Measurements from ENCODE around the gene LCORL. TPM values are rescaled to one million over a fixed set of nuclear protein-coding genes. Genes with fewer than 3 reads are reported as not detected.

The LCORL gene
- total RNA-seq, 3 donors from 2014 or later: 23.9 to 34.1 (median 29.6) TPM

DNA sequence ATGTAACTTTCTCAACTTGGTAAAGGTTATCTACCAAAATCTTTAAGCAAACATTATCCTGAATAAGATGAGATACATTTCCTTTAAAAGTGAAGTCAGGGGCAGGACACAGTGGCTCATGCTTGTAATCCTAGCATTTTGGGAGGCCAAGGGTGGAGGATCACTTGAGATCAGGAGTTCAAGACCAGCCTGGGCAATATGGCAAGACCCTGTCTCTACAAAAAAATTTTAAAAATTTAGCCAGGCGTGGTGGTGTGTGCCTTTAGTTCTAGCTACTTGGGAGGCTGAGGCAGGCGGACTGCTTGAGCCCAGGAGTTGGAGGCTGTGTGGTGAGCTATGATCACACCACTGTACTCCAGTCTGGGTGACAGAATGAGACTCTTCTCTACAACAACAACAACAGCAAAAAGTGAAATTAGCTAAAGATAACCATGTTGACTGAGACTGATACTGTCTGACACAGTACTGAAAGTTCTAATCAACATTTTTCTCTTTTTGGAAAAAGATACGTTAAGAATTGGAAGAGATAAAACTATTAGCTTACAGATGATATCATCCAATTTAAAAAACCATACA is 215.9 kb downstream of the LCORL start:
- Histone ChIP-seq H3K9me3 (no peaks in the 10 kb centered on the region), H3K27me3 (no peaks in the 10 kb centered on the region), H3K4me3 (no peak overlapping the region), H3K4me1 (peaks cover 0 to 10% of the 10 kb centered on the region in 2 donors), H3K36me3 (no peaks in the 10 kb centered on the region), H3K27ac (no peak overlapping the region)
- no peak for DNase-seq (ENCODE audit: low spot score in 2 of 2)
- intact Hi-C loops (cut with DNase I; ENCODE audit: low total_unique reads): no loop called here
- TF ChIP-seq POLR2A (IDR thresholded peaks at IDR 0.05): no peak
- TF ChIP-seq, protein P1, sequence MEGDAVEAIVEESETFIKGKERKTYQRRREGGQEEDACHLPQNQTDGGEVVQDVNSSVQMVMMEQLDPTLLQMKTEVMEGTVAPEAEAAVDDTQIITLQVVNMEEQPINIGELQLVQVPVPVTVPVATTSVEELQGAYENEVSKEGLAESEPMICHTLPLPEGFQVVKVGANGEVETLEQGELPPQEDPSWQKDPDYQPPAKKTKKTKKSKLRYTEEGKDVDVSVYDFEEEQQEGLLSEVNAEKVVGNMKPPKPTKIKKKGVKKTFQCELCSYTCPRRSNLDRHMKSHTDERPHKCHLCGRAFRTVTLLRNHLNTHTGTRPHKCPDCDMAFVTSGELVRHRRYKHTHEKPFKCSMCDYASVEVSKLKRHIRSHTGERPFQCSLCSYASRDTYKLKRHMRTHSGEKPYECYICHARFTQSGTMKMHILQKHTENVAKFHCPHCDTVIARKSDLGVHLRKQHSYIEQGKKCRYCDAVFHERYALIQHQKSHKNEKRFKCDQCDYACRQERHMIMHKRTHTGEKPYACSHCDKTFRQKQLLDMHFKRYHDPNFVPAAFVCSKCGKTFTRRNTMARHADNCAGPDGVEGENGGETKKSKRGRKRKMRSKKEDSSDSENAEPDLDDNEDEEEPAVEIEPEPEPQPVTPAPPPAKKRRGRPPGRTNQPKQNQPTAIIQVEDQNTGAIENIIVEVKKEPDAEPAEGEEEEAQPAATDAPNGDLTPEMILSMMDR (IDR thresholded peaks at IDR 0.05): no peak
- TF ChIP-seq POLR2AphosphoS5 (IDR thresholded peaks at IDR 0.05): no peak

DNA sequence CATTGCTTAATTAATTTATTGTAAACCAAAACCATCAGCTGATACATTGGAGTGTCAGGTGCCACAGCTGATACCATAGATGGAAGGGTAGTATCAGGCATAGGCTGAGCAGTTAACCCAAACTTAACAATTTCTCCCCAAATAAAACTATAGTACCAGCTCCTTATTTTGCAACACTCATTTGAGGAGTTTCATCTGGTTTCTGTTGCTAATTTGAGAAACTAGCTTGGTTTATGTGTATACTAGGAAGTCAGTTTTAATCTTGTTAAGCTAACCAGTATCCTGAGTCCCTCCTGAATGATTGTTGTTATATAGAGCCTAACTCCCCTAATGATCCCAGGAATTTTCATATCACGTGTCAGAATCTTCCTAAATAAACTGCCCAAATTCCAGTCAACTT is 223.7 kb downstream of the LCORL start:
- Histone ChIP-seq H3K4me1 (no peaks in the 10 kb centered on the region), H3K9me3 (no peaks in the 10 kb centered on the region), H3K27ac (no peak overlapping the region), H3K36me3 (no peaks in the 10 kb centered on the region), H3K27me3 (no peaks in the 10 kb centered on the region), H3K4me3 (no peak overlapping the region)
- no peak for TF ChIP-seq POLR2A (IDR thresholded peaks at IDR 0.05)
- TF ChIP-seq POLR2AphosphoS5 (IDR thresholded peaks at IDR 0.05): no peak
- TF ChIP-seq, protein P1 (IDR thresholded peaks at IDR 0.05): no peak
- DNase-seq (ENCODE audit: low spot score in 2 of 2): no peak
- intact Hi-C loops (cut with DNase I; ENCODE audit: low total_unique reads): no loop called here

DNA sequence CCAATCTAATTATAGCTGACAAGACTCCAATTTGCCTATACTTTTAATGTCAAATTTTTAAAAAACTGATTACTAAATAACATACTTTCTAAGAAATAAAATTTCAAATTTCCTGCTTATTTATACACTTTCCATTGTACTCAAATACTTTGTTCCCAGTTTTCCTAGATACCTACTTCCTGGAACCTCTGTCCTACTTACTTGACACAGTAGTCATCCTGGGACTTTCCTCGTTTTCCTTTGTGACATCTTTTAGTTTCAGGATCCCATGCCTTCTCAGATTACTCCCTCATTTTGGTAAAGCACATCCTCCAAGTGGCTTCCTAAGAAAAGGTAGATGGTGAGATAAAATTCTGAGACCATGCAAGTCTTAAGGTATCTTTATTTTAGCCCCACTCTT is 226.8 kb downstream of the LCORL start:
- no peaks in the 10 kb centered on the region for H3K27me3 ChIP-seq
- H3K4me1 ChIP-seq: no peaks in the 10 kb centered on the region
- intact Hi-C loops (cut with DNase I; ENCODE audit: low total_unique reads): no loop called here
- TF ChIP-seq POLR2AphosphoS5 (IDR thresholded peaks at IDR 0.05): no peak
- no peak for TF ChIP-seq POLR2A (IDR thresholded peaks at IDR 0.05)
- TF ChIP-seq, protein P1 (IDR thresholded peaks at IDR 0.05): no peak
- no peak for DNase-seq (ENCODE audit: low spot score in 2 of 2)
- no peaks in the 10 kb centered on the region for H3K9me3 ChIP-seq
- no peak overlapping the region for H3K27ac ChIP-seq
- H3K4me3 ChIP-seq: no peak overlapping the region
- H3K36me3 ChIP-seq: no peaks in the 10 kb centered on the region

Other genes starting within 250 kb of the LCORL start
- gene FAM184B, start 240.1 kb downstream of the LCORL start, total RNA-seq: under 1 TPM in 2 of 3 donors, not detected in 1; 0.33 to 0.59 TPM
- gene DCAF16, start 211.0 kb downstream of the LCORL start, total RNA-seq: 10 to 100 TPM; 28.0 to 41.3 (median 28.2) TPM
- gene NCAPG, start 210.8 kb downstream of the LCORL start, total RNA-seq: under 1 TPM; 0.33 to 0.96 (median 0.59) TPM

Data from breast epithelium (tissue), 4 donors.